ACC112 (cell line): Measurements from ENCODE around the gene NR2F1.

ENCODE experiments used
- H2AFZ ChIP-seq: fragments of 200-600 bp; sonication (generic); one replicate; pipeline ENCODE4 v1.6.0; 2017; ENCODE audit warnings: antibody characterized with exemption, low read length; ENCODE audit not compliant: unreplicated experiment
- H3K27ac ChIP-seq: fragments of 200-600 bp; sonication (generic); 2 replicates; pipeline ENCODE4 v1.5.1; 2014; ENCODE audit warnings: low read depth, mild to moderate bottlenecking, antibody characterized with exemption, low read length, moderate library complexity
- H3K27me3 ChIP-seq: fragments of 200-600 bp; sonication (generic); 2 replicates; pipeline ENCODE4 v1.6.1; 2014; ENCODE audit warnings: mild to moderate bottlenecking, antibody characterized with exemption, low read length, moderate library complexity, mixed read lengths; ENCODE audit not compliant: insufficient read depth
- H3K36me3 ChIP-seq: fragments of 200-600 bp; sonication (generic); 2 replicates; pipeline ENCODE4 v1.6.1; 2016; ENCODE audit warnings: mild to moderate bottlenecking, antibody characterized with exemption, low read length, moderate library complexity, mixed read lengths; ENCODE audit not compliant: insufficient read depth
- H3K4me1 ChIP-seq: fragments of 200-600 bp; sonication (generic); one replicate; pipeline ENCODE4 v1.6.1; 2016; ENCODE audit warnings: low read length, mixed read lengths; ENCODE audit not compliant: insufficient read depth, unreplicated experiment, control insufficient read depth
- H3K4me3 ChIP-seq: fragments of 200-600 bp; sonication (generic); 2 replicates; pipeline ENCODE4 v1.5.1; 2014; ENCODE audit warnings: mild to moderate bottlenecking, low read depth, low read length
- H3K79me2 ChIP-seq: fragments of 200-600 bp; sonication (generic); one replicate; pipeline ENCODE4 v1.6.0; 2016; ENCODE audit warnings: low read length; ENCODE audit not compliant: control insufficient read depth, unreplicated experiment, insufficient read depth

The NR2F1 gene

GRCh38 chr5:93572101-93572607 lies 10.9 kb upstream of the NR2F1 start:
- H3K4me3 ChIP-seq: no peak overlapping the region

GRCh38 chr5:93572608-93573353 lies 10.2 kb upstream of the NR2F1 start:
- Histone ChIP-seq H3K36me3 (peaks cover 30% of the 10 kb centered on the region), H3K4me1 (peaks cover 41% of the 10 kb centered on the region), H3K27ac (no peak overlapping the region), H3K27me3 (no peaks in the 10 kb centered on the region), H3K4me3 (no peak overlapping the region), H2AFZ (no peak overlapping the region), H3K79me2 (peaks cover 81% of the 10 kb centered on the region)

More at GRCh38 chr5:93572101-93572607, 10.9 kb upstream of the NR2F1 start:
- peaks cover 81% of the 10 kb centered on the region for H3K79me2 ChIP-seq
- peaks cover 30% of the 10 kb centered on the region for H3K36me3 ChIP-seq
- no peak overlapping the region for H3K27ac ChIP-seq
- no peak overlapping the region for H2AFZ ChIP-seq
- no peaks in the 10 kb centered on the region for H3K27me3 ChIP-seq
- H3K4me1 ChIP-seq: peaks cover 41% of the 10 kb centered on the region

GRCh38 chr5:93573354-93574351 lies 9.4 kb upstream of the NR2F1 start:
- Histone ChIP-seq H3K36me3 (peaks cover 30% of the 10 kb centered on the region), H3K27ac (no peak overlapping the region), H3K4me1 (peaks cover 47% of the 10 kb centered on the region), H3K79me2 (peaks cover 84% of the 10 kb centered on the region), H3K4me3 (no peak overlapping the region), H2AFZ (peak overlapping the region; percentile 47), H3K27me3 (no peaks in the 10 kb centered on the region)

- Histone ChIP-seq H3K27me3 (no peaks in the 10 kb centered on the region), H3K4me3 (peak overlapping the region; percentile 57), H3K79me2 (peaks cover 84% of the 10 kb centered on the region), H3K4me1 (peaks cover 49% of the 10 kb centered on the region), H3K27ac (no peak overlapping the region), H3K36me3 (peaks cover 30% of the 10 kb centered on the region), H2AFZ (peak overlapping the region; percentile 47)
These were observed 8.3 kb upstream of the NR2F1 start for GRCh38 chr5:93574491-93575305.

GRCh38 chr5:93575461-93576414 lies 7.3 kb upstream of the NR2F1 start:
- H3K79me2 ChIP-seq: peaks cover 89% of the 10 kb centered on the region
- H2AFZ ChIP-seq: no peak overlapping the region
- H3K4me1 ChIP-seq: peaks cover 49% of the 10 kb centered on the region
- no peaks in the 10 kb centered on the region for H3K27me3 ChIP-seq
- H3K4me3 ChIP-seq: peak overlapping the region; percentile 57
- peaks cover 26% of the 10 kb centered on the region; the same call in 1 of the 2 replicates for H3K36me3 ChIP-seq
- peak overlapping the region; percentile 19; the same call in 1 of the 2 replicates for H3K27ac ChIP-seq

- Histone ChIP-seq H3K27ac (peak overlapping the region; percentile 77), H2AFZ (no peak overlapping the region), H3K4me1 (peaks cover 49% of the 10 kb centered on the region), H3K79me2 (peaks cover 86% of the 10 kb centered on the region), H3K27me3 (no peaks in the 10 kb centered on the region), H3K4me3 (peak overlapping the region; percentile 84; the same call in 1 of the 2 replicates), H3K36me3 (peaks cover 17% of the 10 kb centered on the region; the same call in 1 of the 2 replicates)
These were observed 5.8 kb upstream of the NR2F1 start for GRCh38 chr5:93576994-93577853.

- Histone ChIP-seq H3K27me3 (no peaks in the 10 kb centered on the region), H2AFZ (peak overlapping the region; percentile 6), H3K4me1 (peaks cover 49% of the 10 kb centered on the region), H3K79me2 (peaks cover 79% of the 10 kb centered on the region), H3K4me3 (peak overlapping the region; percentile 84), H3K36me3 (peaks cover 8% of the 10 kb centered on the region; the same call in 1 of the 2 replicates), H3K27ac (peak overlapping the region; percentile 77)
These were observed 4.9 kb upstream of the NR2F1 start for GRCh38 chr5:93577854-93578812.
